Measurements from ENCODE around the gene PSMC3IP. TPM values are rescaled to one million over a fixed set of nuclear protein-coding genes. Genes with fewer than 3 reads are reported as not detected.
"Not testable (repeated sequence)": the region's sequence is repeated elsewhere in the genome, so short reads cannot be mapped to it uniquely, and the experiment has no call there.

The PSMC3IP gene
- total and polyA plus RNA-seq, 10 donors: 1.9 to 5.6 (median 3.8) TPM

DNA sequence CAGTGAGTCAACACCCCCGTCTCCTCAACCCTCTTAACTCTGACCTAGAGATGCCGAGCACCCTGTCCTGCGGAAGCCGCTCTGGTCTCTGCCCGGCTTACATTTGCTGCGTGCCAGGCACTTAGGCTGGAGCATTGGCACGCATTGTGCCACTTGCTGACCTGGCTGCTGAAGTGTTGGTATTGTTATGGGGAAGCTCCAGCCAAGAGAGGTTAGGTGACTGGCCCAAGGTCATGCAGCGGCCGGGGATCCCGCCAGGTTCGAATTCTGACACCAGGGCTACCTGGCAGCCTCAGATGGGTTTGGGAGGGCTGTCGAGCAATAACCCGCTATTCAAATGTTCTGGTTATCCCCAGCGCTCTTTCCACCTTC is 29.8 kb downstream of the PSMC3IP start:
- no peak for DNase-seq
- Histone ChIP-seq H3K4me3 (peak overlapping the region in 3 of 8 donors; percentile 30 to 72 (median 51)), H3K27ac (no peak overlapping the region), H3K9me3 (no peaks in the 10 kb centered on the region), H3K4me1 (peaks cover 5 to 25% (median 18%) of the 10 kb centered on the region in 6 donors), H3K36me3 (peaks cover 0 to 31% (median 14%) of the 10 kb centered on the region in 6 donors), H3K27me3 (replicated peaks in 1 of 7) (peaks cover 0 to 4% (median 0%) of the 10 kb centered on the region in 7 donors)
- intact Hi-C loops (cut with DNase I; ENCODE audit: low total_unique reads): no loop called here
- WGBS, 5 donors: 85 to 91% (median 89%) methylated on average over 11 to 14 of the region's 14 CpGs
- TF ChIP-seq POLR2AphosphoS5 (IDR thresholded peaks at IDR 0.05): no peak
- no peak for TF ChIP-seq POLR2A (IDR thresholded peaks at IDR 0.05)
- TF ChIP-seq, protein P1, sequence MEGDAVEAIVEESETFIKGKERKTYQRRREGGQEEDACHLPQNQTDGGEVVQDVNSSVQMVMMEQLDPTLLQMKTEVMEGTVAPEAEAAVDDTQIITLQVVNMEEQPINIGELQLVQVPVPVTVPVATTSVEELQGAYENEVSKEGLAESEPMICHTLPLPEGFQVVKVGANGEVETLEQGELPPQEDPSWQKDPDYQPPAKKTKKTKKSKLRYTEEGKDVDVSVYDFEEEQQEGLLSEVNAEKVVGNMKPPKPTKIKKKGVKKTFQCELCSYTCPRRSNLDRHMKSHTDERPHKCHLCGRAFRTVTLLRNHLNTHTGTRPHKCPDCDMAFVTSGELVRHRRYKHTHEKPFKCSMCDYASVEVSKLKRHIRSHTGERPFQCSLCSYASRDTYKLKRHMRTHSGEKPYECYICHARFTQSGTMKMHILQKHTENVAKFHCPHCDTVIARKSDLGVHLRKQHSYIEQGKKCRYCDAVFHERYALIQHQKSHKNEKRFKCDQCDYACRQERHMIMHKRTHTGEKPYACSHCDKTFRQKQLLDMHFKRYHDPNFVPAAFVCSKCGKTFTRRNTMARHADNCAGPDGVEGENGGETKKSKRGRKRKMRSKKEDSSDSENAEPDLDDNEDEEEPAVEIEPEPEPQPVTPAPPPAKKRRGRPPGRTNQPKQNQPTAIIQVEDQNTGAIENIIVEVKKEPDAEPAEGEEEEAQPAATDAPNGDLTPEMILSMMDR (IDR thresholded peaks at IDR 0.05 in 8 of 11, conservative IDR thresholded peaks at IDR 0.05 in 3 of 11): no peak

DNA sequence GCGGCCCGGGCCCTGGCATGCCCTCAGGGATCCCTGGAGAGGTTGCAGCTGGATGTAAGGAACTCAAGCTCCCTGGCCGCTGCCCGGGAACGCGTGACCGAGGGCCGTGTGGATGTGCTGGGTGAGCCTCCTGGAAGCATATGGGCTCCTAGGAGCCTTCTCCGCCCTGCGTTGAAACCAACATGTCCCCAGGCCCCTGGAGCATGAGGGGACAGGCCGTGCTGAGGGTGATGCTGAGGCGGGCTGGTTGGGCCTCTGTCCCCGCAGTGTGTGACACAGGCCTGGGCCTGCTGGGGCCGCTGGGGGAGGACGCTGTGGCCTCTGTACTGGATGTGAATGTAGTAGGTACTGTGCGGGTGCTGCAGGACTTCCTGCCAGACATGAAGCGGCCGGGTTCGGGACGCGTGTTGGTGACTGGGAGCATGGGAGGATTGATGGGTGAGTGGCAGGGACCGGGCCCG is 30.5 kb downstream of the PSMC3IP start:
- Histone ChIP-seq H3K9me3 (no peaks in the 10 kb centered on the region), H3K4me1 (peaks cover 5 to 24% (median 16%) of the 10 kb centered on the region in 6 donors), H3K27ac (no peak overlapping the region), H3K27me3 (replicated peaks in 1 of 7) (peaks cover 0 to 4% (median 0%) of the 10 kb centered on the region in 7 donors), H3K4me3 (no peak overlapping the region), H3K36me3 (peaks cover 0 to 35% (median 20%) of the 10 kb centered on the region in 6 donors)
- 85 to 93% (median 89%) methylated on average over 18 to 23 of the region's 23 CpGs for WGBS, 5 donors
- TF ChIP-seq POLR2A (IDR thresholded peaks at IDR 0.05) (no peak), POLR2AphosphoS5 (IDR thresholded peaks at IDR 0.05) (peak in 2 of 3 donors; percentile 20 to 29)
- TF ChIP-seq, protein P1 (IDR thresholded peaks at IDR 0.05 in 8 of 11, conservative IDR thresholded peaks at IDR 0.05 in 3 of 11): no peak
- intact Hi-C loops (cut with DNase I; ENCODE audit: low total_unique reads): no loop called here
- DNase-seq: no peak

DNA sequence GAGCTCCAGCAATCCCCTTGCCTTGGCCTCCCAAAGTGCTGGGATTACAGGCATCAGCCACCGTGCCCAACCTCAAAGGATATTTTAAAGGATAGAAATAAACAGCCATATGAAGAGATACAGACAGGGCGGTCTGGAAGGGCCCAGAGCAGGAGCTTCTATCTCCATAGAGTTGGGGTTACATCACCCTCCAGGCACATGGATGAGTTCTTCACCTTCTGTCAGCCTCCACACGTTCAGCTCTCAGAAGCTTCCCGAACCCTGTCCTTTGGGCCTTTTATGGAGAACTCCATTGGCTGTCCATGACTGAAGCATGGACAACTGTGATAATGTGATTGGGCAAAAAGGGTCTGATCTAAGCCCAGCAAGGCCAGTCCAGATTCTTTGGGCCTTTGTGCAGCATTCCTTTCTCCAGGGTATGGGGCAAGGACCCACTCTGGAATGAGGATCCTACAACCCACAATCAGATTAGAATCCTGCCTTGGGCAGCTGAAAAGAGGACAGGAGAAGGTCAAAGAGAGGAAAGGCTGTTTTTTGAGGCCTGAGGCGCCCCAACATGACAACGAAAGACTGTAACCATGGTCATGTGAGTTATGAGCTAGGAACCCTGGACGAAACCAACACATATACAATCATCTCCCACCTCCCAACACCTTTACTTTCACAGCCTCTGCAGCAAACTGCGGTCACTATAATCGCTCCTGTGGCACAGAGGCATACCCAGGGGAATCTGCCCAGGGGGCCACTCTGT is 31.6 kb downstream of the PSMC3IP start:
- WGBS, 5 donors: 91 to 93% (median 92%) methylated on average over 8 to 9 of the region's 9 CpGs
- H3K27ac ChIP-seq; H3K27me3 ChIP-seq (replicated peaks in 1 of 7); H3K9me3 ChIP-seq; H3K4me3 ChIP-seq; DNase-seq; intact Hi-C loops (cut with DNase I; ENCODE audit: low total_unique reads): not testable (repeated sequence)
- H3K36me3 ChIP-seq: peaks cover 0 to 46% (median 30%) of the 10 kb centered on the region in 6 donors
- peaks cover 5 to 33% (median 16%) of the 10 kb centered on the region in 6 donors for H3K4me1 ChIP-seq

DNA sequence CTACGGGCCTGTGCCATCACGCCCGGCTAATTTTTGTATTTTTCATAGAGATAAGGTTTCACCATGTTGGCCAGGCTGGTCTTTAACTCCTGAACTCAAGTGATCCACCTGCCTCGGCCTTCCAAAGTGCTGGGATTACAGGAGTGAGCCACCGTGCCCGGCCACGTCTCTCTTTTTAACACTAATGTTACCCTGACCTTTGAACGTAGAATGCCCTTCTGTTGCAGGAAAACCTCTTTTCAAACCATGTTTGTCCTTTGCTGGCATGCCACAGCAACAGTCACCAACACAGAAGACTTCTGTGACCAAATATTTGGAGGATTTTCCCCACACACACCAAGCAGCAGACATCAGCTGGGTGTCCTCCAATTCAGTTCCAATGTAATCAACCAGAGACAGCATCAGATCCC is 32.6 kb downstream of the PSMC3IP start:
- no peak overlapping the region for H3K27ac ChIP-seq
- peaks cover 0 to 57% (median 31%) of the 10 kb centered on the region in 6 donors for H3K36me3 ChIP-seq
- intact Hi-C loops (cut with DNase I; ENCODE audit: low total_unique reads): no loop called here
- WGBS, 5 donors: 71 to 80% (median 80%) methylated on average over 8 of the region's 8 CpGs
- peaks cover 0 to 4% (median 0%) of the 10 kb centered on the region in 7 donors for H3K27me3 ChIP-seq (replicated peaks in 1 of 7)
- H3K4me3 ChIP-seq: no peak overlapping the region
- peaks cover 5 to 36% (median 16%) of the 10 kb centered on the region in 6 donors for H3K4me1 ChIP-seq
- DNase-seq: no peak
- H3K9me3 ChIP-seq: no peaks in the 10 kb centered on the region
- TF ChIP-seq POLR2AphosphoS5 (IDR thresholded peaks at IDR 0.05) (no peak), POLR2A (IDR thresholded peaks at IDR 0.05) (no peak)
- TF ChIP-seq, protein P1 (IDR thresholded peaks at IDR 0.05 in 8 of 11, conservative IDR thresholded peaks at IDR 0.05 in 3 of 11): no peak
